ENCODE measurements around the gene XYLT1. TPM values are rescaled to one million over a fixed set of nuclear protein-coding genes. Genes with fewer than 3 reads are reported as not detected.
A peak's percentile ranks its signal among the peaks of the same experiment; 100 is the strongest.

The XYLT1 gene
- total RNA-seq, 3 donors from 2014 or later, result 23.1 to 44.0 (median 34.1) TPM

- no peaks in the 10 kb centered on the region for H3K9me3 ChIP-seq
- ATAC-seq (peak; percentile 24), DNase-seq (no peak)
- TF ChIP-seq CTCF (IDR thresholded peaks at IDR 0.05), result no peak
- intact Hi-C loops (cut with DNase I, micrococcal nuclease), result no loop called here
- H3K4me1 ChIP-seq (ENCODE audit: low read depth), result peaks cover 3% of the 10 kb centered on the region
- H3K36me3 ChIP-seq (ENCODE audit: low read depth), result no peaks in the 10 kb centered on the region
- no peak overlapping the region for H3K4me3 ChIP-seq
Observed at GRCh38 chr16:17380613-17381012, 90.1 kb downstream of the XYLT1 start.

GRCh38 chr16:17379121-17379571, 91.6 kb downstream of the XYLT1 start:
- Histone ChIP-seq H3K9me3 (no peaks in the 10 kb centered on the region), H3K4me3 (no peak overlapping the region), H3K36me3 (ENCODE audit: low read depth) (no peaks in the 10 kb centered on the region), H3K4me1 (ENCODE audit: low read depth) (peaks cover 5% of the 10 kb centered on the region)
- DNase-seq, result no peak
- no peak for ATAC-seq
- intact Hi-C loops (cut with DNase I, micrococcal nuclease), result no loop called here
- no peak for TF ChIP-seq CTCF (IDR thresholded peaks at IDR 0.05)

- ATAC-seq (peak; percentile 61), DNase-seq (no peak)
- Histone ChIP-seq H3K4me1 (ENCODE audit: low read depth) (peaks cover 5% of the 10 kb centered on the region), H3K9me3 (no peaks in the 10 kb centered on the region), H3K36me3 (ENCODE audit: low read depth) (no peaks in the 10 kb centered on the region), H3K4me3 (no peak overlapping the region)
- intact Hi-C loops (cut with DNase I, micrococcal nuclease), result no loop called here
- TF ChIP-seq CTCF (IDR thresholded peaks at IDR 0.05), result no peak
Observed at GRCh38 chr16:17377360-17378324, 93.1 kb downstream of the XYLT1 start.

- no peaks in the 10 kb centered on the region for H3K9me3 ChIP-seq
- no peak for TF ChIP-seq CTCF (IDR thresholded peaks at IDR 0.05)
- H3K4me3 ChIP-seq, result no peak overlapping the region
- intact Hi-C loops (cut with DNase I, micrococcal nuclease), result no loop called here
- no peak for DNase-seq
- H3K4me1 ChIP-seq (ENCODE audit: low read depth), result peaks cover 15% of the 10 kb centered on the region
- no peaks in the 10 kb centered on the region for H3K36me3 ChIP-seq (ENCODE audit: low read depth)
- peak; percentile 52 for ATAC-seq
Observed at GRCh38 chr16:17375461-17376304, 95.1 kb downstream of the XYLT1 start.

GRCh38 chr16:17374668-17375255, 96.0 kb downstream of the XYLT1 start:
- Histone ChIP-seq H3K4me1 (ENCODE audit: low read depth) (peaks cover 24% of the 10 kb centered on the region), H3K36me3 (ENCODE audit: low read depth) (no peaks in the 10 kb centered on the region), H3K9me3 (no peaks in the 10 kb centered on the region), H3K4me3 (no peak overlapping the region)
- intact Hi-C loops (cut with DNase I, micrococcal nuclease), result no loop called here
- ATAC-seq, result no peak
- no peak for TF ChIP-seq CTCF (IDR thresholded peaks at IDR 0.05)
- no peak for DNase-seq
